HG02870 (cell line): Measurements from ENCODE around the gene REXO5.

ENCODE experiments used
- ATAC-seq: cut with Tn5 transposase; IDR thresholded peaks from one replicate; pipeline ENCODE4 v1.9.1; 2021; ENCODE audit warnings: mild to moderate bottlenecking, moderate library complexity; ENCODE audit not compliant: unreplicated experiment

The REXO5 gene

GRCh38 chr16:20871258-20871657, 64.9 kb downstream of the REXO5 start:
- no peak for ATAC-seq

GRCh38 chr16:20871941-20872815, 65.9 kb downstream of the REXO5 start:
- ATAC-seq: no peak

DNA sequence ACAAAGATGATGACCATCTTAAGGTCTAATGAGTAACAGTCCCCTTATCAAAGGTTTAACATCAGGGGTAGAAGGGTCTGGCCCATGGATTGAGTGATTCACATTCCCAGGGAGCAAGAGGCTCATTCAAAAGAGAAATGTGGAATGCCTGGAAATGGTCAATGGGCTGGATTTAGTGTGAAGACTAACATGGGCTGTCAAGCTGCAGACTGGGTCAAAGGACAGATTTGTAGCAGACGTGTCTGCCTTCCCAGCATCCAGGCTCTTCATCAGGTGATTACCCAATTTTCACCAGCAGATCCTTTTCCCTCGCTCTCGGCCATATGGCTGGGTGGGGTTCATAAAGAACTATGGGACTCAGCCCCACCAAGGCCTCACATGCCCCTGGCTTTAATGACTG, 67.0 kb downstream of the REXO5 start:
- ATAC-seq: no peak

GRCh38 chr16:20874088-20874581, 67.8 kb downstream of the REXO5 start:
- ATAC-seq: no peak

GRCh38 chr16:20875355-20875650, 69.0 kb downstream of the REXO5 start:
- no peak for ATAC-seq

- no peak for ATAC-seq
Observed at GRCh38 chr16:20878682-20879147, 72.4 kb downstream of the REXO5 start.

DNA sequence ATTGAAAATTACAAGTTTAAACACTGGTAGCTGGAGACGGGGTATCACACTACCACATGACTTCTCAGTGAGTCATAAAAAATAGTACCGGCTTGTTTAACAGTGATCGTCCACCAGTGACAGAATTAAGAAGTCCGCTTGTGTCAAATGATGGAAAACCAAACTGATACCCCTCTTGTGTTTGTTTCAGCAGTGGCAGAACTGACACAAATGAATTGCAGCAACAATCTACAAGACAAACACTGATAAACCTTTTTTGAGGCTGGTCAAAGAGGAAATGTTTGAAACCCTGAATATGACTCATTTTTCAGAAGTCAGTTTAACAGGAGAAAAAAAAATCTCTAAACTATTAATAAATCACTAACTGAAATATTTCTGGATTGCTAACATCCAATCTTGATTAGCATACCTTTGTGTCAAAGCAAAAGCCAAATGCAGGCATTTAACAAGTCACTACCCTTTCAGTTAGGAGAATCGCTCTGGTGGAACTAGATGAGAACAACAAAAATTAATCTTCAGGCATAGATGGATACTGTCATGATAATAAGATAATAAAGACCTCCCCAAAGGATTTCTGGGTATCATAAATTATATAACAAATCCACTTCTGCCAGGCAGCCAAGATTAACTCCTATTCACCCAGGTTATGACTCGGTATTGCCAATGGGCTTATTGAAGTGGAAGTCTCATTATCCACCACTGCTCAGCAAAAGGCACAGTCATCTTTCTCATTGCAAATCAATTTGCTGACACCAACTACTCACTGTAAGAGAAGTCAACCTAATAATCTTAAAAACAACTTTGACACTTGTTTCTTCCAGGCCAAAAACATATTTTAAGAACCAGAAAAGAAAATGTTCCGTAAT, 73.1 kb downstream of the REXO5 start:
- peak; percentile 42 for ATAC-seq

DNA sequence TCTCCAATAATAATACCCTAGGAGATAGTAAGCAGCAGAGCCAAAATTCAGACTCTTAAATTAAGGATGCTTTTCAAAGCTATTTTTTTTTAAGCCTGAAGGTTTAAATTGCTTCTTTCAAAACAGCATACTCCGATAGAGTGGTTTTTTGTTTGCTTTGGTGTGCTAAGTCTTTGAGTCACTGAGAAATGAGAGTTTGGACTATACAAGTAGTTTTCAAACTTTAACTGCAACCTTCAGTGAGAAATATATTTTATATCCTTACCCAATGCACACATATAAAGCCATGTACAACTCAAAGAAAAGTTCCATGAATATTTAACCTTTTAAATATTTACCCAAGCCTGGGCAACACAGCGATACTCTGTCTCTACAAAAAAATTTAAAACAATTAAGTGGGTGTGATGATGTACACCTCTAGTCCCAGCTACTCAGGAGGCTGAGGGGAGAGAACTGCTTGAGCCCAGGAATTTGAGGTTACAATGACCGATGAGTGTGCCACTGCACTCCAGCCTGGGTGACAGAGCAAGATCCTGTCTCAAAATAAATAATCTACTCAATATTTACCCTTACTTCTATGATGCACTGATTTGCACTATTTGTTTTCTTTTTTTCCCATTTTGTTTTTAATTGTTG, 74.7 kb downstream of the REXO5 start:
- no peak for ATAC-seq

DNA sequence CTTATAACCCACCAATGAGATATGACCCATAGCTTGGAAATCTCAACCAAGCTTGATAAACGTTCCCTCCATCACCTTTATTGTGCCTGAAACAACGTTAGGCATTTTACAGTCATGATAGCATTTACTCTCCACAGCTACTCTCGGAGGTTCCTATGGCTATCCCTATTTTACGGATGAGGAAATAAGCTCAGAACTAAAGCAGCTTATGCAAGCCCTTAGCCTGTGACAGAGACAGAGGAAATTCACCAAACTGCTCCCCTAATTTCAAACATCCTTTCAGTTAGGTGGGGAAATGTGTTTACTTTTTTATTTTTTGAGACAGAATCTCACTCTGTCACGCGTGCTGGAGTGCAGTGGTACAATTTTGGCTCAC, 75.2 kb downstream of the REXO5 start:
- no peak for ATAC-seq

DNA sequence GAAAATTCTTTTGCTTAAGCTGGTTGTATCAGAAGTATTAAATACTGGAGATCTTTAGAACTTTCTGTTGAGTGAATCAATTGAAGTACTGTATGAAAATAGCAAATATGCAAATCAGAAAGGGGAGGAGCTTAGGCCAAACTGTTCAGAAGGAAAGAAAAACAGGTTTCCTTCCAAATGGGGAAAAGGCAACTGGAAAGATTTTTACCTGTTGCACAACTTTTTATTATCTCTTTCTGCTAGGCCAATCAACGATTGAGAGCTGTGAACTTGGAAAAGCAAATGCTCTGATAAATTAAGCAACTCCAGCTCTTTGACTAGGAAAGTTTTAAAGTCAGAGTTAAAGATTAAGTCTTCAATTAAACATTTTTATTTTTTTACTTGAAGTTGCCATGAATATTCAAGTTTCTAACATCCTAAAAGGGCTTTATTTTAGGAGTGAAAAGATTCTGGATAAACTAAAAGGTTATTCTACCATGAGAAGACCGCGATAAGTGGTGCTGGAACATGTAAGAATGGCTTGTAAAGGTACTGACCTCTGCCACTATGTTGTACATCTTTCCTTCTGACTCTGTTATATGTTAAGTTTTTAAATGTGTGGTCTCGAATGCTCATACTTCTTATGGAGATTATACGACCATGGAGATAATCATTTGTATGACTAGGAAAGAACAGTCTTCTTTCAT, 77.4 kb downstream of the REXO5 start:
- no peak for ATAC-seq

DNA sequence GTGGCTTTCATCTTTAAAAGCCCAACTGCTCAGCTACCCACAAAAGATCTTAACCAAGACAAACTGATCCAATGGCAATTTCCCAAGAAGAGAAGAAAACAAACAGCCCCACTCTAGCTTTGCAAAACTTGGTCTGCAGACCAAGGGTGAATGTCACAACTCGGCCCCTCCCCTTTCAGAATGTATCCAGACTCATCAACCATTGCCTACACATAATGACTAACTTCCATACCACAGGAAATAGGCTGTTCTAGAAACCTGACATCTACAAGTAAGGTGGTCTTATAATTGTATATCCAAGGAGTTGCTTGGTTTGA, 77.9 kb downstream of the REXO5 start:
- no peak for ATAC-seq

GRCh38 chr16:20886320-20886719, 80.0 kb downstream of the REXO5 start:
- ATAC-seq: no peak

GRCh38 chr16:20887207-20887606, 80.9 kb downstream of the REXO5 start:
- no peak for ATAC-seq

DNA sequence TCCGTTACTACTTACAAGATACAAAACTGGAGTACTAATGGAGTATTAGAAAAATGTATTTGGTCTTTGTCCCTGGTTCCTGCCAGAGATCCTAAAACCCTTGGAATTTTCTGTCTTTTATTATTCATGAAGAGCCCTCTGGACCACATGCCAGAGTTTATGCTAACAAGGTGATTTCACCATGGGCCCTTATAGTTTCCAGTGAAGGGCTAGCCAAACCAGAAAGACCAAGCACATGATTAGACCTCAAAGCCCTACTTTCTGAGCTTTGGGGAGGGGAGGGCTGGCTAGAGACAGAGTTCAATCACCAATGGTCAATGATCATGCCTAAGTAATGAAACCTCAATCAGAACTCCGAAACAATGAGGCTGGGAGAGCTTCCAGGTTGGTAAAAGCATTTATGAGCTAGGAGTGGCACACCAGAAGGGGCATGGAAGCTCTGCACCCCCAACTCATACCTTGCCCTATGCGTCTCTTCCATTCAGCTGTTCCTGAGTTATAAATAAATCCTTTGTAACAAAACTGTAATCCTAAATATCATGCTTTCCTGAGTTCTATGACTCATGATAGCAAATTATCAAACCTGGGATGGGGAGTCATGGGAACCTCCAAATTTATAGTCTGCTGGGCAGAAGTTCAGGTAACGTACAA, 83.4 kb downstream of the REXO5 start:
- ATAC-seq: no peak

GRCh38 chr16:20894388-20894787, 88.1 kb downstream of the REXO5 start:
- ATAC-seq: no peak

DNA sequence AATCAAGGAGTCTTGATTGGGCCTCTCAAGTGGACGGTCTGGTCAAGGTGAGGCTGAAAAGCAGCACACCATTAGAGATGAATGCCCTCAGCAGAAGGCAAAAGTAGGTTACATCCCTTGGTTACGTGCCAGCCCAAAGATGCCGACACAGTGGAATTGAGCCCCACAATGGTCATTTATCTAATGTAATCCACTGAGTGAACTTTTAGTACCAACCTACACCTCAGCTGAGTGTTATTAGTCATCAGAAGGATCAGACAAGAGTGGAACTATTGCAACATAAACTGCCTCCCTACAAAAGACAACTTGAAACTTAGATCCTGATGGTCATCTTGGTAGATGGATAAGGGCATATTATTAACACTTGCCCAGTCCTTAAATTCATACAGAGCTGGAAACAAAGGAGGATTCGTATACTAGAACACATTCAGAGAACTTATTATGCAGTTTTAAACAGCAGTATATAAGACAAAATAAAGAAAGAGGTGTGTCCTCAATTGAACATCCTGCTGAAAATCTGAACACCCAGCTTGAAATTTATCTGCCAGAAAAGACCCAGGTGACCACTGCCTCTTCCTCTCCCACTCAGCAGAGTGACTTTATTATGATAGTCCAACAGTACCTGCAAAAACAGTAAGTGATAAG, 91.0 kb downstream of the REXO5 start:
- ATAC-seq: no peak

- no peak for ATAC-seq
Observed at GRCh38 chr16:20897922-20898321, 91.6 kb downstream of the REXO5 start.

DNA sequence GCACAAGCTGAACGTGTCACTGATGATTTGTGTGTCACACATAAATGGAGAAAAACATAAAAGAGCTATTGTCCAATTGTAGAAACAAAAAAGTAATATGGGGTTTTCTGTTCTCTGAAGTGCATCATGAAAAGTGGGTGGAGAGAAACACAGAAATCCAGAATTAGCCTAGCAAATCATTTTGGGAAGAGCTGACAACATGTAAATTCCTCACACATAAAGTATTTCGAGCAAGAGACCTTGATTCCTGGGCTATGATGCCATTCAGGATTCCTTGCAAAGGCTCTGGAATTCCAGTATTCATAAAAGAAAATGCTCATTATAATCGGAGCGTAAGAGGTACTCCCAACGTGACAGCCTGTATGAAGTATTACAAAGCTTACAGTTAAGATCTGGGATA, 92.7 kb downstream of the REXO5 start:
- ATAC-seq: no peak
